C1 segment of cervical spinal cord (tissue), 14 donors: ENCODE results near the gene ZNF398.
"Not testable (repeated sequence)": the region's sequence is repeated elsewhere in the genome, so short reads cannot be mapped to it uniquely, and the experiment has no call there.

ENCODE experiments used
- DNase-seq, 14 donors: peaks; one replicate each; lab custom pipeline; 2025; lab: John Stamatoyannopoulos, UW

Gene ZNF398

GRCh38 chr7:149226366-149226765 lies 79.1 kb downstream of the ZNF398 start:
- DNase-seq, result not testable (repeated sequence)

- DNase-seq, result no peak
Observed at GRCh38 chr7:149226840-149227494, 79.7 kb downstream of the ZNF398 start.

- no peak for DNase-seq
Observed at GRCh38 chr7:149228831-149229471, 81.7 kb downstream of the ZNF398 start.

GRCh38 chr7:149229526-149229925 lies 82.3 kb downstream of the ZNF398 start:
- no peak for DNase-seq

- no peak for DNase-seq
Observed at GRCh38 chr7:149232362-149232761, 85.1 kb downstream of the ZNF398 start.
